Duodenal mucosa (tissue), 2 donors: ENCODE measurements around the gene SYNPR.

Experiments
- H3K27ac ChIP-seq: one replicate; pipeline ENCODE4 v1.7.0; 2013; ENCODE audit warnings: low read depth, low read length
- H3K27me3 ChIP-seq, 2 donors: one replicate each; pipeline ENCODE4 v1.7.0; 2013; ENCODE audit warnings: low read length in 2 of 2, control low read depth in 1 of 2; ENCODE audit not compliant: insufficient read depth in 2 of 2, control insufficient read depth in 1 of 2
- H3K36me3 ChIP-seq, 2 donors: one replicate each; pipeline ENCODE4 v1.7.0; 2013; ENCODE audit warnings: low read length in 2 of 2, control low read depth in 1 of 2; ENCODE audit not compliant: insufficient read depth in 2 of 2, control insufficient read depth in 1 of 2
- H3K4me1 ChIP-seq, 2 donors: one replicate each; pipeline ENCODE4 v1.7.0; 2013; ENCODE audit warnings: low read length in 2 of 2, control low read depth in 1 of 2; ENCODE audit not compliant: insufficient read depth in 2 of 2, control insufficient read depth in 1 of 2
- H3K4me3 ChIP-seq, 2 donors: one replicate each; pipeline ENCODE4 v1.7.0; 2013; ENCODE audit warnings: low read length in 2 of 2, low read depth in 1 of 2
- H3K9ac ChIP-seq, 2 donors: one replicate each; pipeline ENCODE4 v1.7.0; 2013; ENCODE audit warnings: low read length in 2 of 2, low read depth in 1 of 2
- H3K9me3 ChIP-seq, 2 donors: one replicate each; pipeline ENCODE4 v1.7.0; 2013; ENCODE audit warnings: low read length in 2 of 2, control low read depth in 1 of 2; ENCODE audit not compliant: control insufficient read depth in 1 of 2

Gene SYNPR

DNA sequence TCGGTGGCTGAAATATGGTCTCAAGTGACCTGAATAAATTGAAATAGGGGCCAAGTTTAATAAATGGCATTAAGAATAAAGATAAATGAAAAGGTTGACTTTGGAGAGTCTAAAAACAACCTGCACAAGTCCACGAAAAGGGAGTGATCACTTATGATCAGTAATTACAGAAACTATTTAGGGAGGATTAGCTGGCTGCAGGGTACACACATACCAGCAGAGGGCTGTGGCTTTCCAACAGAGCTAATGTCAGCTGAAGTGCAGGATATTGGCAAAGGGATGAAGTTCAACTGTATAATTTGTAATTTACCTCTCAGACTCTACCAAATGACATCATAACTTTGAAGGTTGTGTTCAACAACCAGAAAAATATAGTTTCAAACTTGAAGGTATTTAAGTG, 86.8 kb downstream of the SYNPR start:
- Histone ChIP-seq H3K27ac (no peak overlapping the region), H3K9ac (no peak overlapping the region), H3K9me3 (no peaks in the 10 kb centered on the region), H3K4me3 (no peak overlapping the region), H3K36me3 (no peaks in the 10 kb centered on the region), H3K27me3 (no peaks in the 10 kb centered on the region), H3K4me1 (no peaks in the 10 kb centered on the region)

DNA sequence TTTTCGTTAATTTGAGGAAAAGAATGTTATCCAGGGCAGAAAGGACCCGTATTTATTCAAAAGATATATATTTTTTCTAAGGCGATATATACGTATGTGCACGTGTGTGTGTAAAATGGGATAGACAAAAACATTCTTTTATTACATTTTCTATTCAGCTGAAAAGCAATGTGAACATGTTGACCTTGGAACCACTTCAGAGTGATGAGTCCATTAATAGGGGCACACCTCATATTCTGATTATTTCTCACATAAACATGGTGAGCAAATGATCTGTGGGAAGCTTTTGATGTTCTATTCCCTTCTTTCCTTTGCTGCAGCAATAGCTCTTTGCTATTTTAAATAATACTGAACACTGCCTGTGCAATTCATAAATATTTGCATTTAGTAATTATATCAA, 87.6 kb downstream of the SYNPR start:
- no peak overlapping the region for H3K9ac ChIP-seq
- H3K9me3 ChIP-seq = no peaks in the 10 kb centered on the region
- H3K27me3 ChIP-seq = no peaks in the 10 kb centered on the region
- no peak overlapping the region for H3K27ac ChIP-seq
- H3K36me3 ChIP-seq = no peaks in the 10 kb centered on the region
- no peaks in the 10 kb centered on the region for H3K4me1 ChIP-seq
- H3K4me3 ChIP-seq = no peak overlapping the region

DNA sequence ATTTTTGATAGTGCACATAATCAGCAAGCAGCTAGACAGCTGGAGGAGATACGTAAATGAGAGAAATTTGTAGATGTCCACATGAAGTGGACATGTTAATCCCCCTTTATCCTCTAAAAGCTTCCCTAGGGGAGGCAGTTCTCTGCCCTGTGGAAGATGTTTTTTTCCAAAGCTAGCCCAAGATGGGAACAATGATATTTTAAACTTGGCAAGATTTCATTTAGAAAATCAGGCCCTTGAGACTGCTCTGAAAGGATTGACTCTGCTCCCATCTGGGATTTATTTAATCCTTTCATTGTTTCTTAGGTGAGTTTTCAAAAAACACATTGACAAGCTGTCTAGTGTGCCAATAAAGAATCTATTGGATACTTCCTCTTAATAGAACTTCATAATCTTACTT, 92.0 kb downstream of the SYNPR start:
- Histone ChIP-seq H3K4me1 (no peaks in the 10 kb centered on the region), H3K4me3 (no peak overlapping the region), H3K27ac (no peak overlapping the region), H3K9ac (no peak overlapping the region), H3K9me3 (no peaks in the 10 kb centered on the region), H3K36me3 (no peaks in the 10 kb centered on the region), H3K27me3 (no peaks in the 10 kb centered on the region)

DNA sequence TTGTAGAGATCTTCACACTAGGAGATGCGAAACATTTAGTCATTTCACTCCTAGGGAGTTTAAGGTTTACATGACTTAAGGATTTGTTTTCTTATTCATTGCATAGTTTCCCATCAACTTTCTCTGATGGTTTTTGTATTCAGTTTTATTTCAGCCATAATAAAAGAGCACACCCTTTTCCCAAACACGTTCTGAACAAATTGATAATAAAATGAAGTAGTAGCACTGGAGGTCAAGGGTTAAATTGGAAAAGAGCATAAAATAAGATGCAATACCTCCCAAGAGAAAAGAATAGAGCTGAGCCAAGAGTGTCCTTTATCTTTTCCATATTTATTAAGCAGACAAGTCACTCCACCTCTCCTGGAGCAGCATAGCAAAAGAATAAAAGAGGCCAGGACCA, 104.9 kb downstream of the SYNPR start:
- H3K27ac ChIP-seq = no peak overlapping the region
- no peak overlapping the region for H3K4me3 ChIP-seq
- H3K4me1 ChIP-seq = no peaks in the 10 kb centered on the region
- no peaks in the 10 kb centered on the region for H3K36me3 ChIP-seq
- no peaks in the 10 kb centered on the region for H3K9me3 ChIP-seq
- H3K27me3 ChIP-seq = no peaks in the 10 kb centered on the region
- H3K9ac ChIP-seq = no peak overlapping the region

DNA sequence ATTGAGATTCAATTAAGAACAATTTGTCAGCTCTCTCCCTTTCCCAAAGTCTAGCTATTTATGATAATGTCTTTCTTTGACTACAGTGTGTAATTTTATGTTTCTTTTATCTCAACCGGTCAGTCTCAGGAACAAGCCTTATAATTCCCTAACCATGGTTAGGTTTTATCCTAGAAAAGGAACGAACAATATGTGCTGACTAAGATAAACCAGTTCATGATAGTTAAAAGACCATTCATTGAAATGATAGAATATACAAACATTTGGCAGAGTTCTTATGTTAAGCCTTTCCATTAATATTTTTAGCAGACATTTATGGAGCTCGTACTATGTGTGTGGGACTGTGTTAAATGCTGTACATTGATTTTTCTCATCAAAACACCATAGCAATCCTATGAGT, 106.3 kb downstream of the SYNPR start:
- Histone ChIP-seq H3K9me3 (no peaks in the 10 kb centered on the region), H3K27me3 (no peaks in the 10 kb centered on the region), H3K4me3 (no peak overlapping the region), H3K9ac (no peak overlapping the region), H3K36me3 (no peaks in the 10 kb centered on the region), H3K27ac (no peak overlapping the region), H3K4me1 (no peaks in the 10 kb centered on the region)

DNA sequence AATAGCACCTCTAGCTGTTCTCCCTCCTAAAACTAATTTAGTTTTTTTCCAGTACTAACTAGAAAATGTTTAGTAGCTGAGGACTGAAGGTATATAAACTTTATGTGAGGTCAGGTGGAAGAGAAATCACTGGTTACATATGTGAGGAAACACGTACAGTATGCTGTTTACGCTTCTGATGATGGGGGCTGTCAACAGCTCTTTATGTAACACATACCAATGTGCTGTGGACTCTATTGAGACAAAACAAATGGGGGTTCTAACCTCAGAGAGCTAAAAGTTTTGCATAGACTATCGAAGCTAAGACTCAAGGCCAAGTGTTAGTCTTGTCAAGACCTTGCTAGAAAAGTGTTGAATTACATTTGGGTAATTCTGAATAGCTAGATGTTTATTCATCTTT, 107.5 kb downstream of the SYNPR start:
- Histone ChIP-seq H3K36me3 (no peaks in the 10 kb centered on the region), H3K4me1 (no peaks in the 10 kb centered on the region), H3K27ac (no peak overlapping the region), H3K27me3 (no peaks in the 10 kb centered on the region), H3K4me3 (no peak overlapping the region), H3K9me3 (no peaks in the 10 kb centered on the region), H3K9ac (no peak overlapping the region)

DNA sequence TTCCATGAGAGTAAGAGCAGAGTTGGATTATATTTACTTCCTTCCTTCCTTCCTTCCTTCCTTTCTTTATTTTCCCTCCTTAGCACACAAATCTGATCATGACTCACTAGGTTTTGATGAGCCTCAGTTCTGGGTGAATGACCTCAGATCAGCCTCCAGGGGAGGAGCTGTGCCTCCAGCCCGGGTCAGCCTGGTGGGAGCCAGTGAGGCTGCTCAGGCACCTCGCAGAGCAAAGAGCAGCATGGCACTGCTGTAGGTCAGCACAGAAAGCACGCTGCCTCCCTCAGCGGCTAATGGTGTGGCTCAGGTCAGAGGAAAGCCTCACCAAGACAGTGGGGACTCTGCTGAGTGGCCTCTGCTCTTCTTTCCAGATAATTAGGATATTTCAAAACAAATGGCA, 108.5 kb downstream of the SYNPR start:
- H3K36me3 ChIP-seq = no peaks in the 10 kb centered on the region
- H3K4me3 ChIP-seq = no peak overlapping the region
- no peak overlapping the region for H3K9ac ChIP-seq
- H3K27me3 ChIP-seq = no peaks in the 10 kb centered on the region
- no peaks in the 10 kb centered on the region for H3K9me3 ChIP-seq
- no peaks in the 10 kb centered on the region for H3K4me1 ChIP-seq
- no peak overlapping the region for H3K27ac ChIP-seq

DNA sequence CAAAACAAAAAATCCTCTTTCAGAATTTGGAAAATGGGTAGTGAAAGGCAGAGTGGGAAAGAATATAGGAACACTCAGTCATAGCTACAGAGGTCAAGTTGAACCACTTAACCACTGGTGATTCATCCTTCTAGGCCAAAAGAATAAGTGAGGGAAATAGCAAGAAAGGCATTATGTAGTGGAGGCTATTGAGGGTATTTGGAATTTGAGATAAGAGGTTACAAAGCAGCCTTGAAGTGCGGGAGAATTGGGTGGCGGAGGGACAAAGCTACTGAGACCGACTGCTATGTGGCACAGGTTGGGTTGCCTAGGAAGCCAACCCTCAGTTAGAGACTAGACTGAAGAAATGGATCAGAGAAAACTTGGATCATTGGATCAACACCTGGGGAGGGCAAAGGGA, 109.5 kb downstream of the SYNPR start:
- H3K9ac ChIP-seq = no peak overlapping the region
- no peaks in the 10 kb centered on the region for H3K4me1 ChIP-seq
- no peak overlapping the region for H3K4me3 ChIP-seq
- H3K36me3 ChIP-seq = no peaks in the 10 kb centered on the region
- H3K27ac ChIP-seq = no peak overlapping the region
- no peaks in the 10 kb centered on the region for H3K27me3 ChIP-seq
- H3K9me3 ChIP-seq = no peaks in the 10 kb centered on the region

DNA sequence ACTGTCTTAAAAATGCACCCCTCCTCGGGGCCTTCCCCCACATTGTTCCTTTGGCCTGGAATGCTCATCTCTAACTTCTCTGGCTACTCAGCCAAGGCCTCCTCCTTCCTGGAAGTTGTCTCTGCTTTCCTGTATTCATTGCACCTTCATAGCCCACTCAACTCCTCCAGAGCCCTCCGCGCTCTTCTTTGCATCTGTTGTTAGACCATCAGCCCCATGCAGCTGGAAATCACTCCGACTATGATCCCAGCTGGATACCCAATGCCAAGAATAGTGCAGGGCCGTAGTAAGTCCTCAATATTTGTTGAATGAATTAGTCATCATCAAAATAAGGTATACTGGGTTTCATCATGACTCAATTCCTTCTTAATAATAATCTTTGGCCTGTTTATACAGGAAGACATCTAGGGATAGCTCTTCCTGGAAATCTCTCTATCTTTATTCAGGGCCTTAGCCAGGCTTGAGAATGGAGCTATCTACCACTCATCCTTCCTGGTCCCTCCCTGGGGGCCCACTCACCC, 112.7 kb downstream of the SYNPR start:
- Histone ChIP-seq H3K4me3 (no peak overlapping the region), H3K9me3 (no peaks in the 10 kb centered on the region), H3K27me3 (no peaks in the 10 kb centered on the region), H3K27ac (no peak overlapping the region), H3K36me3 (no peaks in the 10 kb centered on the region), H3K4me1 (peaks cover 0 to 2% of the 10 kb centered on the region in 2 donors), H3K9ac (no peak overlapping the region)

DNA sequence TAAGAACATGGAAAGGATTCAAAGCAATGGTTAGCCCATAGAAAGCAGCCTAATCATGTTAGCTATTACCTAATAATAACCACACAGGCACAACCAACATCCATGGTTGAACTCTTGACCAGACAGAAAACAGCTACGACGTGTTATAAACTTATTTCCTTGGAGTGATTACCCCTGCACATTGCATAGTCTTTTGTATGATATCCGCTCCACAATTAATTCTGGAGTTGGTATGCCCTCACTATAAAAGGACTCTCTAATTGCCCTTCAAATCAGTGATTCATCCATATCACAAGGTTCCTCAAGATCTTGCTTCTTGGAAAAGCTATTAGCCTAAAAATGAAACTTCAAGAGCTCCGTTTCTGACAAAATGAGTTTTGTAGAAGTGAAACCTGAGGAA, 117.9 kb downstream of the SYNPR start:
- Histone ChIP-seq H3K4me3 (no peak overlapping the region), H3K27ac (no peak overlapping the region)

DNA sequence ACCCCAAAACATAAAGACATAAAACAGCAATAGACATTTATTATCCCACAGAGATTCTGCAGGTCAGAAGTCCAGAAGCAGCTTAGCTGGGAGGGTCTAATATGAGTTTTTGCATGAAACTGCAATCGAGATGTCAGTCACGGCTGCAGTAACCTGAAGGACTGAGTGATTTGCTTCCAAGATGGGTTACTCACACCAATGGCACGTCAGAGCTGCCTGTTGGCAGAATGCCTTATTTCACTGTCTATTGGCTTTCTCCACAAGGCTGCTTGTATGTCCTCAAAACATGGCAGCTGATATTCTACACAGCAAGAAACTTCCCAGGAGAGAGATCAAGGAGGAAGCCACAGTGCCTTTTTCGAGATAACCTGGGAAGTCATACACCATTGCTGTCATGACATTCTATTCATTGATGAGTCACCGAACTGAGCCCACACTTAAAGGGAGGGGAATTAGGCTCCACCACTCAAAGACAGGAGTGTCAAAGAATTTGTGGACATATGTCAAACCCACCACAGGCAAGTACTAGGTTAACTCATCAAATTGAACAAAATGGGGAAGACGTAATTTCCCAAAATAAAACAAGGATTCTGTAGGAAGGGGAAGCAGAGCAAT, 122.2 kb downstream of the SYNPR start:
- Histone ChIP-seq H3K27ac (no peak overlapping the region), H3K36me3 (no peaks in the 10 kb centered on the region), H3K9ac (no peak overlapping the region), H3K9me3 (no peaks in the 10 kb centered on the region), H3K4me1 (peaks cover 0 to 2% of the 10 kb centered on the region in 2 donors), H3K27me3 (no peaks in the 10 kb centered on the region), H3K4me3 (no peak overlapping the region)

More for the DNA sequence above, 117.9 kb downstream of the SYNPR start:
- no peaks in the 10 kb centered on the region for H3K9me3 ChIP-seq
- no peak overlapping the region for H3K9ac ChIP-seq
- no peaks in the 10 kb centered on the region for H3K27me3 ChIP-seq
- H3K4me1 ChIP-seq = peaks cover 0 to 2% of the 10 kb centered on the region in 2 donors
- H3K36me3 ChIP-seq = no peaks in the 10 kb centered on the region
